ENCODE data around the gene ZNF44. TPM values are rescaled to one million over a fixed set of nuclear protein-coding genes. Genes with fewer than 3 reads are reported as not detected.
A peak's percentile ranks its signal among the peaks of the same experiment; 100 is the strongest.

ZNF44 gene
- total and polyA plus RNA-seq, 5 donors, result 5.3 to 13.1 (median 9.2) TPM

DNA sequence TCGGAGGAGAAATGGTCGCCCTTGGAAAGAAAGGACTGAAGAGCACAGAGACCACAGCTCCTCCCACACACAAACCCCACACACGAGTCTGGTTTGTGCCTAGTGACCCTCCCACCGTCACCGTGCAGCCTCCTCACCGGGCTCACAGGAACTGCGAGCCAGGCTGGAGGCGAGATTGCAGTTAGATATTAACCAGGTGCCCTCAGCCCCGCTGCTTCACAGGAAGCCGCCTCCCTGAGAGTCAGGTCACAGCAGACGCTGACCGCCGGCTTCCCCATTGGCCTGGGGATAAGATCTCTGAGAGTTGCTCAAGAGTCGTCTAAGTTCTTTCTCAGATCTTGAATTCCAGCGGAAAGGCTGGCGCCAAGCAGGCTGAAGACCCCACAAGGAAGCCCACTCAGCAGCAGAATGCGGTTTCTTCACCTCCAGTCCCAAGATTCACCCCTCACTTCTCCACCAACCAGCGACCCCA, 870 bp downstream of the ZNF44 start:
- ATAC-seq (peak; percentile 61 to 66), DNase-seq (peak; percentile 61 to 82 (median 79))
- peak overlapping the region; percentile 47 for H3K4me3 ChIP-seq (ENCODE audit: low read length)
- intact Hi-C loops (cut with DNase I), result no loop called here
- WGBS, result under 1% methylated on average over 18 of the region's 18 CpGs
- H3K27ac ChIP-seq (ENCODE audit: low read length), result peak overlapping the region; percentile 61
- H3K4me1 ChIP-seq (ENCODE audit: control insufficient read depth, insufficient read depth, low read length), result peaks cover 7% of the 10 kb centered on the region
- no peaks in the 10 kb centered on the region for H3K9me3 ChIP-seq (ENCODE audit: control insufficient read depth, low read length)
- H3K27me3 ChIP-seq (ENCODE audit: control insufficient read depth, insufficient read depth), result no peaks in the 10 kb centered on the region

DNA sequence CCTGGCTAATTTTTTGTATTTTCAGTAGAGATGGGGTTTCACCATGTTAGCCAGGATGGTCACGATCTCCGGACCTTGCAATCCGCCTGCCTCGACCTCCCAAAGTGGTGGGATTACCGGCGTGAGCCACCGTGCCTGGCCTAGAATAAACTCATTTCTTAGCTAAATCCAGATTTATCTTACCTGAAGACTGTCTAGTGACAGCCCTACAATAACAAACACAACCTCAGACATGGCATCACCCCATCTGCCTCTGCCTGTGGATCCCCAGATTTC, 5.0 kb downstream of the ZNF44 start:
- intact Hi-C loops (cut with DNase I), result no loop called here
- Histone ChIP-seq H3K4me3 (ENCODE audit: low read length) (no peak overlapping the region), H3K27ac (ENCODE audit: low read length) (no peak overlapping the region), H3K9me3 (ENCODE audit: control insufficient read depth, low read length) (no peaks in the 10 kb centered on the region), H3K27me3 (ENCODE audit: control insufficient read depth, insufficient read depth) (no peaks in the 10 kb centered on the region), H3K4me1 (ENCODE audit: control insufficient read depth, insufficient read depth, low read length) (peaks cover 9% of the 10 kb centered on the region)
- DNase-seq (no peak), ATAC-seq (no peak)
- WGBS, result 98% methylated on average over 7 of the region's 7 CpGs

DNA sequence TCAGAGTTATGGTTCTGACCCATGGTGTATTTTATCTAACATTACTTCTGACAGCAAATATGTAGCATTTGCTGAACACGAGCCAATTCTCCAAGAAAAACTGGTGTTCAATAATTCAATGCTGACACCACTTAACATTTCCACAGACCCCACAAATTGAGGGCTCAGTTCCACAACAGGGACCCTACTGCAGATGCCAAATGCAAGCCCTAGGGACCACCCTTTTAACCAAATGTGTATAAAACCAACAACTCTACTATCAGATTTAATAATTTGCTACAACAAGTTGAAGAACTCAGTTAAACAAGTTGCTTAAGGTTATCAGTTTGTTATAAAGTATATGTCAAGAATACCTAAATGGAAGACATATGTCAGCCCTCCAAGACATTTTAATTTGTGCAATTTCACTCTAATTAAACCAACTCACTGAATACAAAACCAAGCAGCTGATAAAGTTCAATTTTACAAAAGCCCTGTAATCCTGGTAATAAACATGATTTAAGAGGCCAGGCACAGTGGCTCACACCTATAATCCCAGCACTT, 6.7 kb downstream of the ZNF44 start:
- WGBS, result 73% methylated on average over 1 of the region's 1 CpG
- intact Hi-C loops (cut with DNase I), result no loop called here
- Histone ChIP-seq H3K4me3 (ENCODE audit: low read length) (no peak overlapping the region), H3K27ac (ENCODE audit: low read length) (no peak overlapping the region), H3K4me1 (ENCODE audit: control insufficient read depth, insufficient read depth, low read length) (peaks cover 4% of the 10 kb centered on the region), H3K9me3 (ENCODE audit: control insufficient read depth, low read length) (no peaks in the 10 kb centered on the region), H3K27me3 (ENCODE audit: control insufficient read depth, insufficient read depth) (no peaks in the 10 kb centered on the region)
- ATAC-seq (no peak), DNase-seq (no peak)

DNA sequence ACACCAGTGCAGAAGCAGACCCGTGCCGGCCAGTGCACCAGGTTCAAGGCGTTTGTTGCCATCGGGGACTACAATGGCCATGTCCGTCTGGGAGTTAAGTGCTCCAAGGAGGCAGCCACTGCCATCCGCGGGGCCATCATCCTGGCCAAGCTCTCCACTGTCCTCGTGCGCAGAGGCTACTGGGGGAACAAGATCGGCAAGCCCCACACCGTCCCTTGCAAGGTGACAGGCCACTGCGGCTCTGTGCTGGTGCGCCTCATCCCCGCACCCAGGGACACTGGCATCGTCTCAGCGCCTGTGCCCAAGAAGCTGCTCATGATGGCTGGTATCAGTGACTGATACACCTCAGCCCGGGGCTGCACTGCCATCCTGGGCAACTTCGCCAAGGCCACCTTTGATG, 10.1 kb downstream of the ZNF44 start:
- H3K9me3 ChIP-seq (ENCODE audit: control insufficient read depth, low read length), result no peaks in the 10 kb centered on the region
- no peak overlapping the region for H3K4me3 ChIP-seq (ENCODE audit: low read length)
- intact Hi-C loops (cut with DNase I), result no loop called here
- no peaks in the 10 kb centered on the region for H3K27me3 ChIP-seq (ENCODE audit: control insufficient read depth, insufficient read depth)
- H3K27ac ChIP-seq (ENCODE audit: low read length), result no peak overlapping the region
- DNase-seq, result no peak
- WGBS, result 97% methylated on average over 18 of the region's 18 CpGs
- H3K4me1 ChIP-seq (ENCODE audit: control insufficient read depth, insufficient read depth, low read length), result peaks cover 3% of the 10 kb centered on the region
- no peak for ATAC-seq

DNA sequence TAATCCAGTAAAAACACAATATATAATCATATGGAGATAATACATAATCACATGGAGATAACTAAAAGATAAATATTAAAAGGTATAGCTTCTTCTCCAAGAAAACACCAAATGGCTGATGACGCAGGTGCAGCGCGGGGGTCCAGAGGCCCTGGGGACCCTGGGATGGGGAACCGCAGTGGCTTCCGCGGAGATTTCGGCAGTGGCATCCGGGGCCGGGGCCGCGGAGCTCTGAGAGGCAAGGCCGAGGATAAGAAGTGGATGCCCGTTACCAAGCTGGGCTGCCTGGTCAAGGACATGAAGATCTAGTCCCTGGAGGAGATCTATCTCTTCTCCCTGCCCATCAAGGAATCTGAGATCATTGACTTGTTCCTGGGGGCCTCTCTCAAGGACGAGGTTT, 10.5 kb downstream of the ZNF44 start:
- Histone ChIP-seq H3K4me3 (ENCODE audit: low read length) (no peak overlapping the region), H3K9me3 (ENCODE audit: control insufficient read depth, low read length) (no peaks in the 10 kb centered on the region), H3K4me1 (ENCODE audit: control insufficient read depth, insufficient read depth, low read length) (peaks cover 3% of the 10 kb centered on the region), H3K27me3 (ENCODE audit: control insufficient read depth, insufficient read depth) (no peaks in the 10 kb centered on the region), H3K27ac (ENCODE audit: low read length) (no peak overlapping the region)
- no peak for ATAC-seq
- 97% methylated on average over 14 of the region's 14 CpGs for WGBS
- intact Hi-C loops (cut with DNase I), result no loop called here
- DNase-seq, result no peak

DNA sequence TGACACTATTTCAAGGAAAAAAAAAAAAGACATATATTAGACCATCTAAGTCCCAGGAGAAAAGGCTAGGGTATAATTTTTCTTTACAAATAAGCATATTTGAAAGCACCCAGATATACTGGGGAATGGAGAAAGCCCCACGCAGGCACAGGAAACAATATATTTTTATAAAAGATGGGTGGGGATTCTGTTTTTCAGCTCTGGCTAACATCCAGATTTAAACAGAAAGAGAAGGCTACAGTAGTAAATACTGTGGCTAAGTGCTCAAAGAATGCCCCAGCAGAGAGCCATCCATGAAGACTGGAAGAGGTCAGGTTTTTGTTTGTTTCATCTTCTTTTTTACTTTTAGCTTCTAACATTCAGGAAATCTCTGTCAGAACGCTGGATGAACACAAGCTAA, 16.0 kb downstream of the ZNF44 start:
- intact Hi-C loops (cut with DNase I), result no loop called here

DNA sequence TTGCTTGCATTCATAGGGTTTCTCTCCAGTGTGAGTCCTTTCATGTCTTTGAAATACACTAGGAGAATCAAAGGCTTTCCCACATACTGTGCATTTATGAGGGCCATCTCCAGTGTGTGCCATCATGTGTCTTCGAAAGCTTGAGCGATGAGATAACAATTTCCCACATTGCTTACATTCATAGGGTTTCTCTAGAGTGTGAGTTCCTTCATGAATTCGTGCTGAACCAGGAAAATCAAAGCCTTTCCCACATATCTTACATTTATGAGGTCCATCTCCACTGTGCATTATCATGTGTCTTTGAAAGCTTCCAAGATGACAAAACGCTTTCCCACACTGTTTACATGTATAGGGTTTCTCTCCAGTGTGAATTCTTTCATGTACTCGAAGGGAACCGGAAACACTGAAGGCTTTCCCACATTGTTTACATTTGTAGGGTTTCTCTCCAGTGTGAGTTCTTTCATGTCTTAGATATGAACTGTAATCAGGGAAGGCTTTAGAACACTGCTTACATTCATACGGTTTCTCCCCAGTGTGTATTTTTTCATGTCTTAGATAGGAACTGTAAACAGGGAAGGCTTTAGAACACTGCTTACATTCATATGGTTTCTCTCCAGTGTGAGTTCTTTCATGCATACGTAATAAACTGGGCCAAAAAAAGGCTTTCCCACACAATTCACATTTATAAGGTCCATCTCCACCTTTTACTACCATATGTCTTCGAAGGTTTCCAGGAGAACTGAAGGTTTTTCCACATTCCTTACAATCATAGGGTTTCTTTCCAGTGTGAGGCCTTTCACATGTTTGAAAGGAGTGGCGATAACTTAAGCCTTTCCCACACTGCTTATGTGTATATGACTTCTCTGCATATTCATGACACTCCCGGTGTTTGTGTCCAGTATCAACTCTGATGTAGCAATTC, 21.4 kb downstream of the ZNF44 start:
- peak overlapping the region; percentile 5 for H3K4me3 ChIP-seq (ENCODE audit: low read length)
- WGBS, result 97% methylated on average over 11 of the region's 11 CpGs
- no peak for DNase-seq
- no peak for ATAC-seq
- intact Hi-C loops (cut with DNase I), result no loop called here
- H3K9me3 ChIP-seq (ENCODE audit: control insufficient read depth, low read length), result peaks cover 6% of the 10 kb centered on the region
- no peak overlapping the region for H3K27ac ChIP-seq (ENCODE audit: low read length)
- no peaks in the 10 kb centered on the region for H3K27me3 ChIP-seq (ENCODE audit: control insufficient read depth, insufficient read depth)
- no peaks in the 10 kb centered on the region for H3K4me1 ChIP-seq (ENCODE audit: control insufficient read depth, insufficient read depth, low read length)

More for the DNA sequence above, 16.0 kb downstream of the ZNF44 start:
- Histone ChIP-seq H3K27me3 (ENCODE audit: control insufficient read depth, insufficient read depth) (no peaks in the 10 kb centered on the region), H3K27ac (ENCODE audit: low read length) (no peak overlapping the region), H3K9me3 (ENCODE audit: control insufficient read depth, low read length) (no peaks in the 10 kb centered on the region), H3K4me1 (ENCODE audit: control insufficient read depth, insufficient read depth, low read length) (no peaks in the 10 kb centered on the region), H3K4me3 (ENCODE audit: low read length) (no peak overlapping the region)
- 60% methylated on average over 2 of the region's 2 CpGs for WGBS
- DNase-seq, result no peak
- peak in 1 of 2 donors; percentile 54 for ATAC-seq

DNA sequence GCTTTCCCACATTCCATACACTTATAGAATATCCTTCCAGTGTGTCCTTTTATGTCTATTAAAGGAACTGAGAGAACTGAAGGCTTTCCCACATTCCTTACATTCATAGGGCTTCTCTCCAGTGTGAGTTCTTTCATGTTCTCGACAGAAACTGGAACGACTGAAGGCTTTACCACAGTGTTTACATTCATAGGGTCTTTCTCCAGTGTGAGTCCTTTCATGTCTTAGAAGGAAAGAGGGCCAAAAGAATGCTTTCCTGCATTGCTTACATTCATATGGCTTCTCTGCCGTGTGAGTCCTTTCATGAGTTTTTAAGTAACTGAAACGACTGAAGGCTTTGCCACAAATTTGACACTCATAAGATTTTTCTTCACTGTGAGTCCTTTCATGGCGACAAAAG, 22.3 kb downstream of the ZNF44 start:
- WGBS, result over 99% methylated on average over 5 of the region's 5 CpGs
- H3K9me3 ChIP-seq (ENCODE audit: control insufficient read depth, low read length), result peaks cover 6% of the 10 kb centered on the region
- ATAC-seq (no peak), DNase-seq (no peak)
- H3K27ac ChIP-seq (ENCODE audit: low read length), result no peak overlapping the region
- H3K4me3 ChIP-seq (ENCODE audit: low read length), result peak overlapping the region; percentile 5
- intact Hi-C loops (cut with DNase I), result no loop called here
- H3K4me1 ChIP-seq (ENCODE audit: control insufficient read depth, insufficient read depth, low read length), result no peaks in the 10 kb centered on the region
- H3K27me3 ChIP-seq (ENCODE audit: control insufficient read depth, insufficient read depth), result no peaks in the 10 kb centered on the region

DNA sequence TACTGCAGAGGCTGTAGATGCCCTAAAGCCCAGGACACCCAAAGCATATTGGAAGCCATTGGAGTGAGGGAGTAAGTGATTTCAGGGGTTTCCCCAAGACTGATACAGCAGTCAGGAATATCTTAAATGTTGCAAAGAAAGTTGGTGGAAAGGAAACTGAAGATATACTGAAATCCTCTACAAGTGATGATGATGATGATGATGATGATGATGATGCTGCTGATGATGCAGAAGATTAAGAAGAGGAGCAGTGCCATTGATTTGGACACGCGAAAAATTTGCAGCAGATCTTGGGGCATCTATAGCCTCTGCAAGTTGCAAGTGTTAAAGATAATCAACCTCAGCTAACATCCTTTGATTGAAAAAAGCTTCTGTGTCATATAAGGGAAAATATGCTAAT, 23.8 kb downstream of the ZNF44 start:
- Histone ChIP-seq H3K4me1 (ENCODE audit: control insufficient read depth, insufficient read depth, low read length) (no peaks in the 10 kb centered on the region), H3K27ac (ENCODE audit: low read length) (no peak overlapping the region), H3K4me3 (ENCODE audit: low read length) (no peak overlapping the region), H3K9me3 (ENCODE audit: control insufficient read depth, low read length) (peaks cover 6% of the 10 kb centered on the region), H3K27me3 (ENCODE audit: control insufficient read depth, insufficient read depth) (no peaks in the 10 kb centered on the region)
- WGBS, result 98% methylated on average over 2 of the region's 2 CpGs
- DNase-seq (no peak), ATAC-seq (no peak)
- intact Hi-C loops (cut with DNase I), result no loop called here

DNA sequence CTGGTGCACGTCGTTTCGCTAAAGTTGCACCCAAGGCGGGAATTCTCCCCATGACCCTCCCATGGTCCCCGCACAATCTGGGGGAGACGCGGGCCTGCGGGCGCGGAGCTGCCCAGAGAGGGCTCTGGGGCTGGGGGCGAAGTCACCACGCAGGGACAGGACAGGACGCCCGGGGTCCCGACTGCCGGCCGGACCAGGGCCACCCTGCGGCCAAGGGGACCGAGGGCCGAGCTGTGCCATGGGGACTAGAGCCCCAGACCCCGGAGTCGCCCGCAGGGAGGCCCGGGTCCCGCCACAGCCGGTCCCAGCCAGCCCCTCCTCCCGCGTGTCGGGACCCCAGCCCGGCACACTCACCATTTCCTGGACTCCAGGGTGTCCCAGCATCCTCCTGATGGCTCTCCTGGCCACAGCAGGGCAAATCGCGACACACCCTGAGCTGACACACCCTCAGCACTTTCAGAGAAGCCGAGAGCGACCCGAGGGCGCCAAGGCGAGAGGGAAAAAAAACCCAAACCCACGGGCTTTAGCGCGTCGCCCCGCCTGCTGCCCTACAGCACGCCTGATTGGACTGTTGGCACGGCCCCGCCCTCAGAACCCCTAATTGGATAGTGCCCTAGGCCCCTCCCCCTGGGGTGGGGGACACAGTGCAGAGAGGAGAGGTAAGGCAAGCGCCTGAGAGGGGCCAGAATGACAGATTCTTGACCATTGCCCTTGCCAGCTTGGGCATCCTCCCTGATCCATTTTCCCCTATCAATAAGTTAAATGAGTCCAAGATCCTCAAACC, 28.6 kb downstream of the ZNF44 start:
- intact Hi-C loops (cut with DNase I), result no loop called here
- WGBS, result 73% methylated on average over 46 of the region's 46 CpGs
- no peak overlapping the region for H3K27ac ChIP-seq (ENCODE audit: low read length)
- H3K9me3 ChIP-seq (ENCODE audit: control insufficient read depth, low read length), result no peaks in the 10 kb centered on the region
- H3K4me3 ChIP-seq (ENCODE audit: low read length), result no peak overlapping the region
- H3K27me3 ChIP-seq (ENCODE audit: control insufficient read depth, insufficient read depth), result no peaks in the 10 kb centered on the region
- H3K4me1 ChIP-seq (ENCODE audit: control insufficient read depth, insufficient read depth, low read length), result no peaks in the 10 kb centered on the region
- no peak for DNase-seq
- ATAC-seq, result peak in 1 of 2 donors; percentile 36

DNA sequence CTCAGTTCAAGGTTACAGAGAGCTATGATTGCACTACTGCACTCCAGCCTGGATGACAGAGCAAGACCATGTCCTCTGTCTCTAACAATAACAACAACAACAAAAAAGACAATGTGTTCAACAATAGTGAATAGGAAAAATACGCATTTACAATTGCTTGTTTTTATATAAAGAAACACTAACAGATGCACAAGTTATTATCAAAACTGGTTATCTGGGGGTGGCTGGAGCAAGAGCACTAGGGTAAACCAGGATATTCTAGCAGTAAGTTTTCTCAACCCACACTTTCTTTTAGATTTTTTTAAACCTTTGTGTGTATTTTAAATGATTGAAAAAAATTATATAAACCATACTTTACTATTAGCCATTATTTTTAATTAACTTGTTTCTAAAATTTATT, 33.1 kb downstream of the ZNF44 start:
- no peaks in the 10 kb centered on the region for H3K9me3 ChIP-seq (ENCODE audit: control insufficient read depth, low read length)
- 89% methylated on average over 1 of the region's 1 CpG for WGBS
- ATAC-seq, result no peak

More for the DNA sequence above, 33.1 kb downstream of the ZNF44 start:
- no peak overlapping the region for H3K27ac ChIP-seq (ENCODE audit: low read length)
- intact Hi-C loops (cut with DNase I), result no loop called here
- no peaks in the 10 kb centered on the region for H3K4me1 ChIP-seq (ENCODE audit: control insufficient read depth, insufficient read depth, low read length)
- no peaks in the 10 kb centered on the region for H3K27me3 ChIP-seq (ENCODE audit: control insufficient read depth, insufficient read depth)
- no peak overlapping the region for H3K4me3 ChIP-seq (ENCODE audit: low read length)
- DNase-seq, result no peak

Data from right cardiac atrium (tissue), 5 donors.